ENCODE results near the gene SLC26A6. TPM values are rescaled to one million over a fixed set of nuclear protein-coding genes. Genes with fewer than 3 reads are reported as not detected.

The SLC26A6 gene
- total RNA-seq, 1 donor from 2014 or later = 9.7 TPM

Other genes starting within 250 kb of the SLC26A6 start
- 16.1 and 17.0 TPM in 2 replicates for gene PLXNB1, start 205.4 kb downstream of the SLC26A6 start, total RNA-seq
- gene CCDC51, start 195.3 kb downstream of the SLC26A6 start, total RNA-seq = 8.9 and 10.1 TPM in 2 replicates
- 237 and 246 TPM in 2 replicates for gene TMA7, start 195.2 kb downstream of the SLC26A6 start, total RNA-seq
- 3.7 and 4.6 TPM in 2 replicates for gene ATRIP, start 188.7 kb downstream of the SLC26A6 start, total RNA-seq
- gene SHISA5, start 131.3 kb downstream of the SLC26A6 start, total RNA-seq = 65.6 and 68.5 TPM in 2 replicates
- gene PFKFB4, start 78.7 kb downstream of the SLC26A6 start, total RNA-seq = 0.60 and 1.5 TPM in 2 replicates
- not detected in 2 replicates for gene UCN2, start 71.7 kb downstream of the SLC26A6 start, total RNA-seq
- gene COL7A1, start 40.1 kb downstream of the SLC26A6 start, total RNA-seq = under 0.01 and 0.22 TPM in 2 replicates
- gene UQCRC1, start 25.8 kb downstream of the SLC26A6 start, total RNA-seq = 187 and 249 TPM in 2 replicates
- gene TMEM89, start 13.7 kb downstream of the SLC26A6 start, total RNA-seq = not detected in 2 replicates
- gene CELSR3, start 27.4 kb upstream of the SLC26A6 start, total RNA-seq = 0.20 and 0.22 TPM in 2 replicates
- 4.2 and 5.2 TPM in 2 replicates for gene NCKIPSD, start 50.5 kb upstream of the SLC26A6 start, total RNA-seq
- gene IP6K2, start 81.8 kb upstream of the SLC26A6 start, total RNA-seq = 29.0 and 39.3 TPM in 2 replicates
- 22.9 and 26.6 TPM in 2 replicates for gene PRKAR2A, start 212.4 kb upstream of the SLC26A6 start, total RNA-seq

Measured in lung microvascular endothelial cell (primary cell).